ENCODE measurements around the gene DCLRE1B.

DNA sequence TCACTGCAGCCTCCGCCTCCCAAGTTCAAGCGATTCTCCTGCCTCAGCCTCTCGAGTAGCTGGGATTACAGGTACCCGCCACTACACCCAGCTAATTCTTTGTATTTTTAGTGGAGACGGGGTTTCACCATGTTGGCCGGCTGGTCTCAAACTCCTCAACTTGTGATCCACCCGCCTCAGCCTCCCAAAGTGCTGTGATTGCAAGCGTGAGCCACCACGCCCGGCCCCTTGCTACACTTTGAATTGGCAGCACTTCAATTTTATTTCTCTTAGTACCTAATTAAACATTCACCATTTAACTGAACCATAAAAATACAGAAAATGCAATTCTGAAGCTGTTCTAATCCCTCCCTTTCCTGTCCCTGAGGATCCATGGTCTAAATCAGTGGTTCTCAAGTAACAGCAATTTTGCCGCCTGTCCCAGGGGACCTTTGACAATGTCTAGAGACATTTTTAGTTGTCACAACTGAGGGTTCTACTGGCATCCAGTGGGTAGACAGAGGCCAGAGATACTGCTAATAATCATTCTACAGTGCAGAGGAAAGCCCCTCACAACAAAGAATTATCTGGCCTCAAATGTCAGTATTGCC, 13.4 kb upstream of the DCLRE1B start:
- TF ChIP-seq, protein P1, sequence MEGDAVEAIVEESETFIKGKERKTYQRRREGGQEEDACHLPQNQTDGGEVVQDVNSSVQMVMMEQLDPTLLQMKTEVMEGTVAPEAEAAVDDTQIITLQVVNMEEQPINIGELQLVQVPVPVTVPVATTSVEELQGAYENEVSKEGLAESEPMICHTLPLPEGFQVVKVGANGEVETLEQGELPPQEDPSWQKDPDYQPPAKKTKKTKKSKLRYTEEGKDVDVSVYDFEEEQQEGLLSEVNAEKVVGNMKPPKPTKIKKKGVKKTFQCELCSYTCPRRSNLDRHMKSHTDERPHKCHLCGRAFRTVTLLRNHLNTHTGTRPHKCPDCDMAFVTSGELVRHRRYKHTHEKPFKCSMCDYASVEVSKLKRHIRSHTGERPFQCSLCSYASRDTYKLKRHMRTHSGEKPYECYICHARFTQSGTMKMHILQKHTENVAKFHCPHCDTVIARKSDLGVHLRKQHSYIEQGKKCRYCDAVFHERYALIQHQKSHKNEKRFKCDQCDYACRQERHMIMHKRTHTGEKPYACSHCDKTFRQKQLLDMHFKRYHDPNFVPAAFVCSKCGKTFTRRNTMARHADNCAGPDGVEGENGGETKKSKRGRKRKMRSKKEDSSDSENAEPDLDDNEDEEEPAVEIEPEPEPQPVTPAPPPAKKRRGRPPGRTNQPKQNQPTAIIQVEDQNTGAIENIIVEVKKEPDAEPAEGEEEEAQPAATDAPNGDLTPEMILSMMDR (IDR thresholded peaks at IDR 0.05 in 4 of 5, conservative IDR thresholded peaks at IDR 0.05 in 1 of 5): no peak
- no peak for TF ChIP-seq POLR2A (IDR thresholded peaks at IDR 0.05)
